Measurements from ENCODE around the gene ARMC8.

ARMC8 gene

DNA sequence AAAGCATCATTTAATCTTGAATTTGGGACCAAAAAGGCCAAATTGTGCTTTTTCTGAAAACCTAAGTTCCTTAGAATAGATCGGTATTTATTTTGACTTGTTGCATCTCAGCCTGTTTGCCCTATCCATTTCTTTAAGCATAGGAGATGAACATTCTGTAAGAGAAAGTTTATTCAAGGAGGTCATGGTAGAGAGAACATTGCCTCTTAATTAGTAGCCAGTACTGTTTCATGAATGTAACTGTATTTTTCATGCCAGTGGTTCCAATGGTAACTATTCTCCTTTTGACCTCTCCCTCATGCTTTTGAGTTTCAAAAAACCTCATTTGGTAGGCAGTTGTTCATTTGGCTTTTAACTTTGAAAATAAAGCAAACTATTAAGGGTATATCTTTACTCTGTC lies 55.4 kb downstream of the ARMC8 start:
- Mint-ChIP-seq H3K27ac (no peak overlapping the region), H3K4me3 (no peak overlapping the region), H3K9me3 (no peaks in the 10 kb centered on the region), H3K27me3 (ENCODE audit: low read depth) (no peaks in the 10 kb centered on the region), H3K4me1 (ENCODE audit: low read depth) (peaks cover 2% of the 10 kb centered on the region), H3K36me3 (ENCODE audit: low read depth) (peaks cover 32% of the 10 kb centered on the region)
- DNase-seq (ENCODE audit: low spot score): no peak

GRCh38 chr3:138245026-138245425 lies 57.9 kb downstream of the ARMC8 start:
- Mint-ChIP-seq H3K27me3 (ENCODE audit: low read depth) (no peaks in the 10 kb centered on the region), H3K4me1 (ENCODE audit: low read depth) (peaks cover 2% of the 10 kb centered on the region), H3K27ac (no peak overlapping the region), H3K36me3 (ENCODE audit: low read depth) (peaks cover 38% of the 10 kb centered on the region), H3K4me3 (no peak overlapping the region), H3K9me3 (no peaks in the 10 kb centered on the region)
- no peak for DNase-seq (ENCODE audit: low spot score)

DNA sequence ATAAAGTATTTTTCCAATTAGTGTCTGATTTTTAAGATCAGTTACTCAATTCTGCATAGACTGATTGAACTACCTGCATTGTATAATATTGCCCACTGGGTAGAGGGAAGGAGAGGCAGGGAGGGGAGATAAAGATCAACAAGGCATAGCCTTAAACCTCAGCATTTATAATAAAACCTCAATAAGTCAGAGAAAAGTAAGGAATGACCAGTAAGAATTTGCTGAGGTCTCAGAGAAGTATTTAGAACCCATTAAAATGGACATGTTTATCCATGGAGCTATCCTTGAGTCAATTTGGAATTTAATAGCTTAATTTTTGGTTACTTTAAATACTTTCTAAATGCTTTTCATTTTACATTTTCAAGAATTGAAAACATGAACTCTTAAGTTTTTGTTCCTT lies 62.5 kb downstream of the ARMC8 start:
- DNase-seq (ENCODE audit: low spot score): no peak
- peaks cover 28% of the 10 kb centered on the region for H3K36me3 Mint-ChIP-seq (ENCODE audit: low read depth)
- no peaks in the 10 kb centered on the region for H3K27me3 Mint-ChIP-seq (ENCODE audit: low read depth)
- H3K9me3 Mint-ChIP-seq: no peaks in the 10 kb centered on the region
- no peak overlapping the region for H3K4me3 Mint-ChIP-seq
- H3K27ac Mint-ChIP-seq: no peak overlapping the region
- H3K4me1 Mint-ChIP-seq (ENCODE audit: low read depth): peaks cover 2% of the 10 kb centered on the region

- Mint-ChIP-seq H3K4me3 (no peak overlapping the region), H3K27ac (no peak overlapping the region), H3K27me3 (ENCODE audit: low read depth) (no peaks in the 10 kb centered on the region), H3K9me3 (no peaks in the 10 kb centered on the region), H3K36me3 (ENCODE audit: low read depth) (peaks cover 4% of the 10 kb centered on the region), H3K4me1 (ENCODE audit: low read depth) (peaks cover 2% of the 10 kb centered on the region)
- DNase-seq (ENCODE audit: low spot score): no peak
Measured at GRCh38 chr3:138253609-138254008, 66.5 kb downstream of the ARMC8 start.

DNA sequence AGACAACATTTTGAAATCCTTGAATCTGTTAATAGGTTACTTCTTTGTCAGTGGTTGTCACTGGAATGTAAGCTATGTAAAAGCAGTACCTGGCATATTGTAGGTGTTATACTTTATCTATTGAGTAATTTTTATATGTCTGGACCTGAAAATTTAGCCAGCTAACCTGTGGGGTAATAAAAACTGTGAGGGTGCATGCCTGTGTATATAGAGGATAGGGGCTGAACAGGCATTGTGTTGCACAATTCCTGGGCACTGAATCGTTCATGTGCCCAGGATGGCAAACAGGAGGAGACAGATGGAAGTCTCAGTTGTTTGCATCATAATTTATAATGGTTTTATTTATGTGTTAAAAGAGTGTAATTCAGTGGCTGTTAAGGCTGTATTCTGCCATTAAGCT lies 67.1 kb downstream of the ARMC8 start:
- no peak overlapping the region for H3K4me3 Mint-ChIP-seq
- H3K36me3 Mint-ChIP-seq (ENCODE audit: low read depth): peaks cover 5% of the 10 kb centered on the region
- no peaks in the 10 kb centered on the region for H3K27me3 Mint-ChIP-seq (ENCODE audit: low read depth)
- H3K4me1 Mint-ChIP-seq (ENCODE audit: low read depth): peaks cover 2% of the 10 kb centered on the region
- H3K27ac Mint-ChIP-seq: no peak overlapping the region
- no peak for DNase-seq (ENCODE audit: low spot score)
- H3K9me3 Mint-ChIP-seq: no peaks in the 10 kb centered on the region

DNA sequence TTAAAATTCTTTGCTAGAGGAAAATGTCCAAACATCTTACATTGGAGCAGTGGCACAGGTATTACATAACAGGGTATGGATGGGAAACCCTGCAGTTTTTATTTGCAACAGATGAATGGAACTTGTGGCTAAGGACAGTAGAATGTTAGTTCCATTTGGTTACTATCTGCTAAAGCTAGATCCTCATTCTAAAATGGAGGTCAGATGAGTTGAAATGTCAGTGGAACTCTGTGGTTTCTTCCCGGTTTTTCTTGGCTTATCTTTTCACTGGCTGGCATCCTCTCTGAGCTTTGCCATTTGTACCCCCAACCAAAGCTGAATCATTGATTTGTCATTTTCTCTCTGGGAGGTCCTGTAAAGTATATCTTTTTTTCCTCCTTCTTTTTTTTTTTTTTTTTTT lies 68.9 kb downstream of the ARMC8 start:
- Mint-ChIP-seq H3K27ac (no peak overlapping the region), H3K27me3 (ENCODE audit: low read depth) (no peaks in the 10 kb centered on the region), H3K9me3 (no peaks in the 10 kb centered on the region), H3K4me1 (ENCODE audit: low read depth) (peaks cover 2% of the 10 kb centered on the region), H3K36me3 (ENCODE audit: low read depth) (peaks cover 8% of the 10 kb centered on the region), H3K4me3 (no peak overlapping the region)
- no peak for DNase-seq (ENCODE audit: low spot score)

DNA sequence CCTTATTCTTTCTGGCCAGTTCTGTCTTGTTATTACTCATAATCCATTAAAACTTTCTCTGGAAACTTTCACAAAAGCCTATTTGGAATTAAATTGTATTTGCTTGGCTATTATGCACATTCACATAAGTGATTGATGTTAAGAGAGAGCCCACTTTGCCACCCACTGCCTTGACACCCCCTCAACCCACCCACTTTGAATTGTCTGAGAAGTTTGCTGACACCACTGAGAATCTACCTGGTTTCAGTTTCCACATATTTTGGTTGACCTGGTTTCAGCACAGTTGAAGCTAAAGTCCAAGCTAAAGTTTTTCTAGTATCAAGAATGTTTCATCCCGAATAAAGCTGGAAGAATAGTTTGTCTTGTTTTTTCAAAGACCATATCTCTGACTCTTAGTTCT lies 70.9 kb downstream of the ARMC8 start:
- Mint-ChIP-seq H3K27ac (no peak overlapping the region), H3K27me3 (ENCODE audit: low read depth) (no peaks in the 10 kb centered on the region), H3K9me3 (no peaks in the 10 kb centered on the region), H3K36me3 (ENCODE audit: low read depth) (peaks cover 8% of the 10 kb centered on the region), H3K4me1 (ENCODE audit: low read depth) (peaks cover 2% of the 10 kb centered on the region), H3K4me3 (no peak overlapping the region)
- DNase-seq (ENCODE audit: low spot score): no peak

DNA sequence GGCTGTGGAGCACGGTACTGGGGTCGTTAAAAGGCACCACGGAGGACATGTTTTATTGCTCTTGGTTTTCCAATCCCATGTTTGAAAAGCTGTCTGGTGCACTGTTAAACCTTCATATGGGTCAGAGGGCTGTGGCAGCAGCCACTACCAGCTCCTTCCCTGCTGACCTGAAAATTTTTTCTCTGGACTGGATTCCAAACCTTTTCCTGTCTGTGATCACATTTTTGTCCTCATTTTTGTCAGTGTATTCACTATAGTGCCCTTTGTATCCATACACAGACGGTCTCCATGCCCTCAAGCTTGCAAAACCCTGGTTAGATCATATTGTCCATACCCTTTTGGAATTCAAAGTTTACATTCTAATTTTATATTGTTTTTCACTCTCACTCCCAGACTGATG lies 72.0 kb downstream of the ARMC8 start:
- Mint-ChIP-seq H3K27me3 (ENCODE audit: low read depth) (no peaks in the 10 kb centered on the region), H3K4me3 (no peak overlapping the region), H3K9me3 (no peaks in the 10 kb centered on the region), H3K36me3 (ENCODE audit: low read depth) (peaks cover 8% of the 10 kb centered on the region), H3K27ac (no peak overlapping the region), H3K4me1 (ENCODE audit: low read depth) (peaks cover 2% of the 10 kb centered on the region)
- no peak for DNase-seq (ENCODE audit: low spot score)

GRCh38 chr3:138260611-138261010 lies 73.5 kb downstream of the ARMC8 start:
- no peak for DNase-seq (ENCODE audit: low spot score)
- peaks cover 12% of the 10 kb centered on the region for H3K36me3 Mint-ChIP-seq (ENCODE audit: low read depth)
- H3K4me1 Mint-ChIP-seq (ENCODE audit: low read depth): peaks cover 2% of the 10 kb centered on the region
- no peak overlapping the region for H3K4me3 Mint-ChIP-seq
- no peaks in the 10 kb centered on the region for H3K27me3 Mint-ChIP-seq (ENCODE audit: low read depth)
- H3K9me3 Mint-ChIP-seq: no peaks in the 10 kb centered on the region
- no peak overlapping the region for H3K27ac Mint-ChIP-seq

GRCh38 chr3:138263104-138263503 lies 76.0 kb downstream of the ARMC8 start:
- H3K9me3 Mint-ChIP-seq: no peaks in the 10 kb centered on the region
- H3K27me3 Mint-ChIP-seq (ENCODE audit: low read depth): no peaks in the 10 kb centered on the region
- no peaks in the 10 kb centered on the region for H3K4me1 Mint-ChIP-seq (ENCODE audit: low read depth)
- no peak overlapping the region for H3K27ac Mint-ChIP-seq
- H3K36me3 Mint-ChIP-seq (ENCODE audit: low read depth): peaks cover 13% of the 10 kb centered on the region
- no peak overlapping the region for H3K4me3 Mint-ChIP-seq
- DNase-seq (ENCODE audit: low spot score): no peak

GRCh38 chr3:138265745-138266144 lies 78.6 kb downstream of the ARMC8 start:
- no peaks in the 10 kb centered on the region for H3K9me3 Mint-ChIP-seq
- H3K36me3 Mint-ChIP-seq (ENCODE audit: low read depth): peaks cover 8% of the 10 kb centered on the region
- DNase-seq (ENCODE audit: low spot score): no peak
- H3K27me3 Mint-ChIP-seq (ENCODE audit: low read depth): no peaks in the 10 kb centered on the region
- no peaks in the 10 kb centered on the region for H3K4me1 Mint-ChIP-seq (ENCODE audit: low read depth)
- H3K27ac Mint-ChIP-seq: no peak overlapping the region
- no peak overlapping the region for H3K4me3 Mint-ChIP-seq

DNA sequence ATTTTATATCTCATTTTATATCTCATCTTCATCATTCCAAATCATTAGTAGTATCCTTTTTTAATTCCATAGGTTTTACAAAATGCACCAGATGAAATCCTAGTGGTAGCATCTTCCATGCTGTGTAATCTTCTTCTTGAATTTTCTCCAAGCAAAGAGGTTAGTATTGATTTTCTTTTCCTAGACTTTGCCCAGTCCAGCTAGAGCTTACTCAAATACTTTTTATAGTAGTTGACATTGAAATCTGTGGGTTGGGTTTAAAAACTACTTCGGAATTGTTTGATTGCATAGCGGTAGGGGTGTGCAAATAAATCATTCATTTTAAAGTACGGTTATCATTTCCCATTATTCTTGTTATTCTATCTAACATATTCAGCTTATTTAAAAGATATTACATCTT lies 80.0 kb downstream of the ARMC8 start:
- Mint-ChIP-seq H3K4me1 (ENCODE audit: low read depth) (peaks cover 3% of the 10 kb centered on the region), H3K4me3 (no peak overlapping the region), H3K27me3 (ENCODE audit: low read depth) (no peaks in the 10 kb centered on the region), H3K36me3 (ENCODE audit: low read depth) (peaks cover 16% of the 10 kb centered on the region), H3K27ac (no peak overlapping the region), H3K9me3 (no peaks in the 10 kb centered on the region)
- DNase-seq (ENCODE audit: low spot score): no peak

DNA sequence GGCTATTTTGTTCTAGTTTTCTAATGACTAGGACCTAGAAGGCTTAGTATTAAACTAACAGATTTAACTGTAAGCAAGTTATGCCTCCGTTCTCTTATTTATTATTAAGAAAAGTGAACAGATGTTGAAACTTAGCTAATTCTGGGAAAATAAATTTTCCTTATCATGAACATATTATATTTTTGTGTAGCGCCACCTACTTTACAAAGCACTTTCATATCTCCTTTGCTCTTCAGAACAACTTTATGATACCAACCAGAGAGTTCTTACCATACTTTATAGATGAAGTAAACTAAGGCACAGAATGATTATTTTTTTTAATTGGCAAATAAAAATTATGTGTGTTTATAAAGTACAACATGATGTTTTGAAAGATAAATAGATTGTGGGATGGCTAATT lies 83.1 kb downstream of the ARMC8 start:
- no peak overlapping the region for H3K4me3 Mint-ChIP-seq
- no peaks in the 10 kb centered on the region for H3K9me3 Mint-ChIP-seq
- H3K27ac Mint-ChIP-seq: no peak overlapping the region
- H3K4me1 Mint-ChIP-seq (ENCODE audit: low read depth): peaks cover 3% of the 10 kb centered on the region
- H3K36me3 Mint-ChIP-seq (ENCODE audit: low read depth): peaks cover 32% of the 10 kb centered on the region
- no peaks in the 10 kb centered on the region for H3K27me3 Mint-ChIP-seq (ENCODE audit: low read depth)
- DNase-seq (ENCODE audit: low spot score): no peak

DNA sequence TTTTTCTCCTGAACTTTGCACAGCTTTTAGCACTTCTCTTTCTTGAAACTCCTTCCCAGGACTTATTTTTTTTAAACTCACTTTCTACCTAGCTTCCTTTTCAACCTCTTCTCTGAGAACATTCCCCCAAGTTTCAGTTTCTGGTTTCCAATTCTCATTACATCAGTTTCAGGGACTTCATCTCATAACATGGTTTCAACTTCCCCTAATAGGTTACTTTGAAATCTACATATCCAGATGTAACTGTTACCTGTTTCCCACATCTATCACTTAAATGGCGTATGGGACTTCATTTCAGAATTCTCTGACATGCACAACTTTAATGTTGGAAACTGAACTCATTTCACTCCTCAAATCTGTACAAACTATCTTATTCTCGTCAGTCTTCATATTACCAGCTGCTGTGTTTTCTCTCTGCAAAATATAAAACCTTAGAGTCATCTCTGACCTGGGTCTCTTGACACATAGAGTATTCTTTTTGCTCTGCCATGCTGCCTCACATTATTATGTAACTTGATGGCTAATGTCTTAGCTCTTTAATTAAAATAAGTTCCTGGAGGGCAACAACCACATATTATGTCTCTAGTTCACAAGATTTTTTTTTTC lies 84.2 kb downstream of the ARMC8 start:
- H3K36me3 Mint-ChIP-seq (ENCODE audit: low read depth): peaks cover 31% of the 10 kb centered on the region
- H3K4me1 Mint-ChIP-seq (ENCODE audit: low read depth): peaks cover 3% of the 10 kb centered on the region
- no peak overlapping the region for H3K27ac Mint-ChIP-seq
- no peak overlapping the region for H3K4me3 Mint-ChIP-seq
- H3K27me3 Mint-ChIP-seq (ENCODE audit: low read depth): no peaks in the 10 kb centered on the region
- no peaks in the 10 kb centered on the region for H3K9me3 Mint-ChIP-seq
- no peak for DNase-seq (ENCODE audit: low spot score)

GRCh38 chr3:138281561-138281960 lies 94.5 kb downstream of the ARMC8 start:
- no peak overlapping the region for H3K27ac Mint-ChIP-seq
- no peaks in the 10 kb centered on the region for H3K27me3 Mint-ChIP-seq (ENCODE audit: low read depth)
- H3K4me3 Mint-ChIP-seq: no peak overlapping the region
- DNase-seq (ENCODE audit: low spot score): no peak
- peaks cover 5% of the 10 kb centered on the region for H3K36me3 Mint-ChIP-seq (ENCODE audit: low read depth)
- no peaks in the 10 kb centered on the region for H3K9me3 Mint-ChIP-seq
- no peaks in the 10 kb centered on the region for H3K4me1 Mint-ChIP-seq (ENCODE audit: low read depth)

Data from T-helper 2 cell treated with Interferon-gamma antibody and Interleukin-4, amounts not matched to agents 5 μg/mL and 100 μg/mL, for 36 hours (primary cell).